Stimulated activated naive CD8-positive, alpha-beta T cell treated with anti-CD3 and anti-CD28 coated beads, Interleukin-15, Interleukin-2, amounts not matched to agents 100 ng/mL and 50 ng/mL, for 24 hours (primary cell): Measurements from ENCODE around the gene STOX1.
"Not testable (repeated sequence)": the region's sequence is repeated elsewhere in the genome, so short reads cannot be mapped to it uniquely, and the experiment has no call there.

Experiments used
- H3K27ac Mint-ChIP-seq: one replicate; pipeline ENCODE4 v1.8.0; 2021; ENCODE audit warnings: mild to moderate bottlenecking, mixed read lengths
- H3K27me3 Mint-ChIP-seq: one replicate; pipeline ENCODE4 v1.8.0; 2021; ENCODE audit warnings: mixed read lengths
- H3K36me3 Mint-ChIP-seq: one replicate; pipeline ENCODE4 v1.8.0; 2021; ENCODE audit warnings: low read depth, mixed read lengths
- H3K4me1 Mint-ChIP-seq: one replicate; pipeline ENCODE4 v1.8.0; 2021; ENCODE audit warnings: low read depth, mixed read lengths
- H3K4me3 Mint-ChIP-seq: one replicate; pipeline ENCODE4 v1.8.0; 2021; ENCODE audit warnings: mild to moderate bottlenecking, mixed read lengths
- H3K9me3 Mint-ChIP-seq: one replicate; pipeline ENCODE4 v1.8.0; 2021; ENCODE audit warnings: mixed read lengths

Gene STOX1

GRCh38 chr10:68857005-68857404, 29.7 kb downstream of the STOX1 start:
- Mint-ChIP-seq H3K27ac (no peak overlapping the region), H3K36me3 (peaks cover 4% of the 10 kb centered on the region), H3K9me3 (no peaks in the 10 kb centered on the region), H3K27me3 (no peaks in the 10 kb centered on the region), H3K4me1 (no peaks in the 10 kb centered on the region), H3K4me3 (no peak overlapping the region)

- H3K9me3 Mint-ChIP-seq, result peaks cover 10% of the 10 kb centered on the region
- peaks cover 4% of the 10 kb centered on the region for H3K36me3 Mint-ChIP-seq
- no peak overlapping the region for H3K27ac Mint-ChIP-seq
- H3K4me1 Mint-ChIP-seq, result no peaks in the 10 kb centered on the region
- H3K27me3 Mint-ChIP-seq, result no peaks in the 10 kb centered on the region
- H3K4me3 Mint-ChIP-seq, result no peak overlapping the region
These were observed 33.9 kb downstream of the STOX1 start for GRCh38 chr10:68861253-68861652.

DNA sequence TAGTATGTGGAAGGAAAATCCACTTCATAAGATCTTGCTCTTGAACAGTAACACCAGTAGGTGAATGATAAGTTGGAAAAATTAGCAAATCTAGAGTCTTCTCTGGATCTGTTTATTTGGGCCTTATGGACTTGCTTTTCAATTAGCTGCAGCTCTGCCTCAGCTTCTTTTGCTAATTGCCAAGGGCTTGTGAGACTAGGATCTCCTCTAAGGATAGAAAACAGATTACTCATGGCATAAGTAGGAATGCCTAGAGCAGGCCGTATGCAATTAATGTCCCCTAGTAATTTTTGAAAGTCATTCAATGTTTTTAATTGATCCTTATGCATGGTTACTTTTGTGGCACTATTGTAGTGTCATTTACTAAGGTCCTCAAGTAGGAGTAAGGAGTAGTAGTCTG, 37.3 kb downstream of the STOX1 start:
- no peaks in the 10 kb centered on the region for H3K27me3 Mint-ChIP-seq
- peaks cover 4% of the 10 kb centered on the region for H3K36me3 Mint-ChIP-seq
- no peak overlapping the region for H3K4me3 Mint-ChIP-seq
- H3K9me3 Mint-ChIP-seq, result peaks cover 19% of the 10 kb centered on the region
- no peaks in the 10 kb centered on the region for H3K4me1 Mint-ChIP-seq
- no peak overlapping the region for H3K27ac Mint-ChIP-seq

DNA sequence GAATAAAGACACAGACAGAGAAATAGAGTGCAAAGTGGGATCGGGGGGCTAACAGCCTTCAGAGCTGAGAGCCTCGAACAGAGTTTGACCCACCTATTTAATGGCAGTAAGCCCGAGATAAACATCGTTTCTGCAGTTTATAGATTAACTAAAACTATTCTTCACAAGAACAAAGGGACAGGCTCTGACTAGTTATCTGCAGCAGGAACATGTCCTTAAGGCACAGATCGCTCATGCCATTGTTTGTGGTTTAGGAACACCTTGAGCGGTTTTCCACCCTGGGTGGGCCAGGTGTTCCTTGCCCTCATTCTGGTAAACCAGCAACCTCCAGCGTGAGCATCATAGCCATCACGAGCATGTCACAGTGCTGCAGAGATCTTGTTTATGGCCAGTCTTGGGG, 40.8 kb downstream of the STOX1 start:
- Mint-ChIP-seq H3K9me3 (peaks cover 12% of the 10 kb centered on the region), H3K4me1 (peaks cover 11% of the 10 kb centered on the region)
- not testable (repeated sequence) for H3K4me3 Mint-ChIP-seq, H3K36me3 Mint-ChIP-seq, H3K27me3 Mint-ChIP-seq, H3K27ac Mint-ChIP-seq

- no peaks in the 10 kb centered on the region for H3K27me3 Mint-ChIP-seq
- peaks cover 11% of the 10 kb centered on the region for H3K4me1 Mint-ChIP-seq
- no peak overlapping the region for H3K4me3 Mint-ChIP-seq
- peaks cover 9% of the 10 kb centered on the region for H3K9me3 Mint-ChIP-seq
- no peaks in the 10 kb centered on the region for H3K36me3 Mint-ChIP-seq
- H3K27ac Mint-ChIP-seq, result no peak overlapping the region
These were observed 42.3 kb downstream of the STOX1 start for GRCh38 chr10:68869623-68870022.

GRCh38 chr10:68870061-68870460, 42.7 kb downstream of the STOX1 start:
- H3K4me1 Mint-ChIP-seq, result peaks cover 11% of the 10 kb centered on the region
- no peak overlapping the region for H3K27ac Mint-ChIP-seq
- H3K9me3 Mint-ChIP-seq, result peaks cover 8% of the 10 kb centered on the region
- no peaks in the 10 kb centered on the region for H3K27me3 Mint-ChIP-seq
- H3K4me3 Mint-ChIP-seq, result no peak overlapping the region
- no peaks in the 10 kb centered on the region for H3K36me3 Mint-ChIP-seq

GRCh38 chr10:68870545-68871104, 43.3 kb downstream of the STOX1 start:
- Mint-ChIP-seq H3K4me1 (peaks cover 11% of the 10 kb centered on the region), H3K27ac (peak overlapping the region; percentile 9), H3K4me3 (no peak overlapping the region), H3K9me3 (peaks cover 8% of the 10 kb centered on the region), H3K27me3 (no peaks in the 10 kb centered on the region), H3K36me3 (no peaks in the 10 kb centered on the region)

GRCh38 chr10:68871105-68871711, 43.9 kb downstream of the STOX1 start:
- Mint-ChIP-seq H3K4me3 (no peak overlapping the region), H3K9me3 (peaks cover 8% of the 10 kb centered on the region), H3K27me3 (no peaks in the 10 kb centered on the region), H3K4me1 (peaks cover 11% of the 10 kb centered on the region), H3K27ac (peak overlapping the region; percentile 9), H3K36me3 (no peaks in the 10 kb centered on the region)

- H3K4me3 Mint-ChIP-seq, result no peak overlapping the region
- peaks cover 11% of the 10 kb centered on the region for H3K4me1 Mint-ChIP-seq
- no peaks in the 10 kb centered on the region for H3K27me3 Mint-ChIP-seq
- peaks cover 8% of the 10 kb centered on the region for H3K9me3 Mint-ChIP-seq
- no peak overlapping the region for H3K27ac Mint-ChIP-seq
- H3K36me3 Mint-ChIP-seq, result no peaks in the 10 kb centered on the region
These were observed 44.5 kb downstream of the STOX1 start for GRCh38 chr10:68871731-68872342.

GRCh38 chr10:68876246-68877138, 49.2 kb downstream of the STOX1 start:
- no peak overlapping the region for H3K4me3 Mint-ChIP-seq
- no peaks in the 10 kb centered on the region for H3K9me3 Mint-ChIP-seq
- H3K4me1 Mint-ChIP-seq, result no peaks in the 10 kb centered on the region
- no peaks in the 10 kb centered on the region for H3K27me3 Mint-ChIP-seq
- no peak overlapping the region for H3K27ac Mint-ChIP-seq
- H3K36me3 Mint-ChIP-seq, result no peaks in the 10 kb centered on the region

DNA sequence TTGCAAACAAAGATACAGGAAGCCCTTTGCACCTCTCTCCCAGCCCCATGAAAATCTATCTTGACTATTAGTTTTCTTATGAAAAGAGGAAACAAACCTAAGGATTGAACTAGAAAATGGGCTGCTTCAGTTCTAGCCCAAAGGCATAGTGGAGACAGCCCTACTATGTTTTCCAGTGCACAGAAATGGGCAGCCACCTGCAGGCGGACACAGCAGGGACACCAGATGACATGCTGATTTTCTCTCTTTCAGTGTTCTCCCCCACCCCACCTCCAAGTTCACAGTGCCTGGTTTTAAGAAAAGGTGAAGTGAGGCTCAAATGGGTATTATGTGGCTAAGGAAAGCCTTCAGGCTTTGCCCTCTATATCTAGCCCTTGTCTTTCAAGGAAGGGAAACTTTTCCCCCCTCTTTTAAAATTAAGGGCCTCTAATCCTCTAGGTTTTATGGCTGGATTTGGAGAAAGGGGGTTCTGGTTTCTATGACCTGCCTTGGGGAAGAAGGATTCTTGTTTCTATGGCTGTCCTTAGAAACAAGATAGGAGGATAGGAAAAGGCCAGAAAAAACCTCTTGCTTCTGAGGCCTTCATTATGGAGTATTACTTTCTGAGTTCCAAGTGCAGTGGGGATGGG, 50.3 kb downstream of the STOX1 start:
- Mint-ChIP-seq H3K36me3 (no peaks in the 10 kb centered on the region), H3K4me3 (no peak overlapping the region), H3K27me3 (no peaks in the 10 kb centered on the region), H3K4me1 (no peaks in the 10 kb centered on the region), H3K9me3 (no peaks in the 10 kb centered on the region), H3K27ac (no peak overlapping the region)

GRCh38 chr10:68878496-68878895, 51.2 kb downstream of the STOX1 start:
- no peaks in the 10 kb centered on the region for H3K27me3 Mint-ChIP-seq
- no peaks in the 10 kb centered on the region for H3K9me3 Mint-ChIP-seq
- no peak overlapping the region for H3K4me3 Mint-ChIP-seq
- no peaks in the 10 kb centered on the region for H3K4me1 Mint-ChIP-seq
- no peaks in the 10 kb centered on the region for H3K36me3 Mint-ChIP-seq
- no peak overlapping the region for H3K27ac Mint-ChIP-seq

GRCh38 chr10:68879628-68880027, 52.3 kb downstream of the STOX1 start:
- Mint-ChIP-seq H3K27me3 (no peaks in the 10 kb centered on the region), H3K4me1 (no peaks in the 10 kb centered on the region), H3K4me3 (no peak overlapping the region), H3K27ac (no peak overlapping the region), H3K36me3 (no peaks in the 10 kb centered on the region), H3K9me3 (no peaks in the 10 kb centered on the region)

GRCh38 chr10:68880181-68880580, 52.9 kb downstream of the STOX1 start:
- H3K27me3 Mint-ChIP-seq, result no peaks in the 10 kb centered on the region
- no peaks in the 10 kb centered on the region for H3K4me1 Mint-ChIP-seq
- H3K36me3 Mint-ChIP-seq, result no peaks in the 10 kb centered on the region
- no peak overlapping the region for H3K4me3 Mint-ChIP-seq
- H3K9me3 Mint-ChIP-seq, result no peaks in the 10 kb centered on the region
- H3K27ac Mint-ChIP-seq, result no peak overlapping the region

- Mint-ChIP-seq H3K9me3 (no peaks in the 10 kb centered on the region), H3K27me3 (no peaks in the 10 kb centered on the region), H3K36me3 (no peaks in the 10 kb centered on the region), H3K4me3 (no peak overlapping the region), H3K4me1 (peaks cover 3% of the 10 kb centered on the region), H3K27ac (no peak overlapping the region)
These were observed 67.7 kb downstream of the STOX1 start for GRCh38 chr10:68895041-68895440.
